BJ (cell line): ENCODE data around the gene MT1F. TPM values are rescaled to one million over a fixed set of nuclear protein-coding genes. Genes with fewer than 3 reads are reported as not detected.

Source experiments
- CTCF ChIA-PET: fragments of 350-600 bp; formaldehyde crosslinking; extraction: SDS; loops from one replicate; lab custom pipeline; 2021; ENCODE audit warnings: antibody characterized with exemption, inconsistent platforms; lab: Yijun Ruan, JAX
- POLR2A ChIA-PET: fragments of 300-600 bp; sonication (Branson Sonifier 250); formaldehyde crosslinking; extraction: SDS; loops from one replicate; lab custom pipeline; 2021; ENCODE audit warnings: antibody characterized with exemption; lab: Charles Lee
- DNase-seq: peaks from one replicate; pipeline ENCODE4 v3.0.0-alpha.2; 2011; ENCODE audit warnings: low read depth
- H3K27me3 ChIP-seq: 2 replicates; pipeline ENCODE4 v1.6.0; 2011; ENCODE audit warnings: low read length; ENCODE audit not compliant: control insufficient read depth, insufficient read depth
- H3K36me3 ChIP-seq: 2 replicates; pipeline ENCODE4 v1.5.1; 2011; ENCODE audit warnings: low read length; ENCODE audit not compliant: control insufficient read depth, insufficient read depth
- H3K4me3 ChIP-seq: 2 replicates; pipeline ENCODE4 v1.5.1; 2011; ENCODE audit warnings: low read depth, mild to moderate bottlenecking, control low read depth, low read length
- polyA plus RNA-seq: library from polyadenylated mRNA; depleted of rRNA; stranded (reverse); fragments of >200 nt; gene quantifications from 2 replicates; pipeline ENCODE4 v1.2.3, GENCODE V29; 2011
- TF ChIP-seq, protein P1 (sequence below): IDR thresholded peaks from 2 replicates; pipeline ENCODE4 v1.5.1; 2011; ENCODE audit warnings: low read depth, mild to moderate bottlenecking, control low read depth, inconsistent platforms, low read length, moderate library complexity; ENCODE audit not compliant: insufficient read depth

Gene MT1F
- polyA plus RNA-seq, 1 experiment, result 11.3 TPM

DNA sequence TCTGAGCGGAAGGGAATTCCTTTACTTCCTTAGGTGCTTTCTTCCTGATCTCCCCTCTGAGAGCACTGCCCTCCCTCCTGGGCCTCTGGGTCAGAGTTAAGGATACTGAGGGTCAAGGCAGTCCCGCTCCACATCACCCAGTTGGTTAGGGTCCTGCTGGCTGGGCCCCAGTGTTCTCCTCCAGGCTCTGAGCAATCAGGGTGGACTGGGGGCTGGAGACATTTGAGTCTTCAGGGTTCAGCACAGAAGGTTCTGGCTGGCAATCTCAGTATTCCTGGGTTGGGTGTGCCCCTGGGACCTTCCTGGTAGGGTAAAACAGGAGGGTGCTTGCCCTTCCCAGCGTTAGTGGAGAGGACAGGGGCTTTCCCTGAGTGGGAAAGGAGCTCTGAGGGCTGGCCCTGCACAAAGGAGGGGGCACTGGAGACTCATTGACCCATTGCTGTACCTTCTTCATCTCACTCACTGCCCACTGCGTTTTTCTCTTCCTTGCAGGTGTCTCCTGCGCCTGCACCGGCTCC is 24.9 kb upstream of the MT1F start:
- Histone ChIP-seq H3K4me3 (no peak overlapping the region), H3K36me3 (no peaks in the 10 kb centered on the region), H3K27me3 (peaks cover 38% of the 10 kb centered on the region)
- TF ChIP-seq, protein P1, sequence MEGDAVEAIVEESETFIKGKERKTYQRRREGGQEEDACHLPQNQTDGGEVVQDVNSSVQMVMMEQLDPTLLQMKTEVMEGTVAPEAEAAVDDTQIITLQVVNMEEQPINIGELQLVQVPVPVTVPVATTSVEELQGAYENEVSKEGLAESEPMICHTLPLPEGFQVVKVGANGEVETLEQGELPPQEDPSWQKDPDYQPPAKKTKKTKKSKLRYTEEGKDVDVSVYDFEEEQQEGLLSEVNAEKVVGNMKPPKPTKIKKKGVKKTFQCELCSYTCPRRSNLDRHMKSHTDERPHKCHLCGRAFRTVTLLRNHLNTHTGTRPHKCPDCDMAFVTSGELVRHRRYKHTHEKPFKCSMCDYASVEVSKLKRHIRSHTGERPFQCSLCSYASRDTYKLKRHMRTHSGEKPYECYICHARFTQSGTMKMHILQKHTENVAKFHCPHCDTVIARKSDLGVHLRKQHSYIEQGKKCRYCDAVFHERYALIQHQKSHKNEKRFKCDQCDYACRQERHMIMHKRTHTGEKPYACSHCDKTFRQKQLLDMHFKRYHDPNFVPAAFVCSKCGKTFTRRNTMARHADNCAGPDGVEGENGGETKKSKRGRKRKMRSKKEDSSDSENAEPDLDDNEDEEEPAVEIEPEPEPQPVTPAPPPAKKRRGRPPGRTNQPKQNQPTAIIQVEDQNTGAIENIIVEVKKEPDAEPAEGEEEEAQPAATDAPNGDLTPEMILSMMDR, result no peak
- ChIA-PET POLR2A (no interaction called here), CTCF (interaction anchor here (0.9 to 2.9 kb wide), 2 partner anchors 9 to 55 kb away, joined by 3 to 8 read pairs; no protein-coding TSS in a partner anchor)
- no peak for DNase-seq

DNA sequence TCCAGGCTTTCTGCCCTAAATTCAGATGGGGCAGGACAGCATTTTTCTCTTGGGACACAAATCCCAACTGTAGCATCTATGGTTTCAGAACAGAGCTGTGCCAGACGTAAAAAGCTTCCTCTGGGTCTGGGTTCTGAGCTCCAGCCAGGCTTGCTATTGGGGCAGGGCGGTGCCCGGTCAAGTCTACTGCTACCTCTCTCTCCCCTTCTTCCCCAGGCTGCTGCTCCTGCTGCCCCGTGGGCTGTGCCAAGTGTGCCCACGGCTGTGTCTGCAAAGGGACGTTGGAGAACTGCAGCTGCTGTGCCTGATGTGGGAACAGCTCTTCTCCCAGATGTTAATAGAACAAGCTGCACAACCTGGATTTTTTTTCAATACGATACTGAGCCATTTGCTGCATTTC is 24.2 kb upstream of the MT1F start:
- Histone ChIP-seq H3K4me3 (no peak overlapping the region), H3K27me3 (peaks cover 41% of the 10 kb centered on the region), H3K36me3 (no peaks in the 10 kb centered on the region)
- ChIA-PET POLR2A (no interaction called here), CTCF (interaction anchor here (0.5 to 1.3 kb wide), 2 partner anchors 69 to 95 kb away, joined by 3 to 5 read pairs; no protein-coding TSS in a partner anchor)
- TF ChIP-seq, protein P1, result no peak
- no peak for DNase-seq

DNA sequence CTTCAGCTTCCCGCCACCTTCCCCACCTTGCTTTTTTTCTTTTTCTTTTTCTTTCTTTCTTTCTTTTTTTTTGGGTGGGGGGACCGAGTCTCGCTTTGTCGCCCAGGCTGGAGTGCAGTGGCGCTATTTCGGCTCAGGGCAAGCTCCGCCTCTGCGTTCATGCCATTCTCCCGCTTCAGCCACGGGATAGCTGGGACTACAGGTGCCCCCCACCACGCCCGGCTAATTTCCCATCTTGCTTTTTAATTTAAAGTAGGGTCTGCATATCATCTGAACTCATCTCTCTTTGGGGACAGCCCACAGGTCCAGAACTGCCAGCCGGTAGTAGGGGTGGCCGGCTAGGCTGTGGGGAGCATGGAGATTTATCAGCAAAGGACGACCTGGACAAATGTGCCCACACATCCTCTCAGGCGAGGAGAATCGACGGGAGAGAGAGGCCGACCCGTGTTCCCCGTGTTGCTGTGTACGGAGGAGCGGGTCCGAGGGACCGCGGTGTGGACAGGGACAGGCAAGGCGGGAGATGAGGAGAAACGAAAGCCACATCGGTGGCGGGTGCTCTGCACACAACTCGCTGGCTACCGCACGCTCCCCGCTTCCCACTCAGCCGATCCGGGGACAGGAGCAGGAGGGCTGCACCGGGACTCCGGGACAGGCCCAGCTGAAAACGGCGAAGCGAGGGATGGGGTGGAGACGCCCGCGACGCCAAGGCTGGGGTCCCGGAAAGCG is 22.9 kb upstream of the MT1F start:
- POLR2A ChIA-PET, result no interaction called here
- TF ChIP-seq, protein P1, result no peak
- H3K27me3 ChIP-seq, result peaks cover 41% of the 10 kb centered on the region
- no peaks in the 10 kb centered on the region for H3K36me3 ChIP-seq
- DNase-seq, result no peak
- H3K4me3 ChIP-seq, result no peak overlapping the region
- CTCF ChIA-PET, result interaction anchor here (1.3 kb wide), 1 partner anchor 67 kb away, joined by 5 read pairs; no protein-coding TSS in a partner anchor

DNA sequence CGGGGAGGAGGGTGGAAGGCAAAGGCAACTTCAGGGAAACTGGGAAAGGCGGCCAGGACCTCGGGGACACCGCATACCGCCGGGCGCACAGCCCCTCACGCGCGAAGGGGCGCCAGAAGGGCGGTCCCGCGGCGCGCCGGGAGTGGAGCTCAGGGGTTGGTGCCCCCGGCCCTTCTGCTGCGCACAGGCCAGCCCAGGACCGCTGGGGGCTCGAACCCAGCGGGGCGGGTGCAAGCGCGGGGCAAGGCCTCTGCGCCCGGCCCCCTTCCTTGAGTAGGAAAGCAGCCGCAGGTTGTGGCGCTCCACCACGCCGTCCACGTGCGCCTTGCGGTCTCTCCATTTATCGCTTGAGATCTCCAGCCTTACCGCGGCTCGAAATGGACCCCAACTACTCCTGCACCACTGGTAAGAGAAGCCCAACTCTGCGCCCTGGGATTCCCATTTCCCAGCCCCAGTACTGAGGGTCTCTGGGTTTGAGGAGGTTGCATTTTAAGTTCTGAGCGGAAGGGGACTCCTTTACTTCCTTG is 22.3 kb upstream of the MT1F start:
- peaks cover 41% of the 10 kb centered on the region for H3K27me3 ChIP-seq
- ChIA-PET POLR2A (no interaction called here), CTCF (no interaction called here)
- TF ChIP-seq, protein P1, result no peak
- H3K36me3 ChIP-seq, result no peaks in the 10 kb centered on the region
- no peak overlapping the region for H3K4me3 ChIP-seq
- no peak for DNase-seq

DNA sequence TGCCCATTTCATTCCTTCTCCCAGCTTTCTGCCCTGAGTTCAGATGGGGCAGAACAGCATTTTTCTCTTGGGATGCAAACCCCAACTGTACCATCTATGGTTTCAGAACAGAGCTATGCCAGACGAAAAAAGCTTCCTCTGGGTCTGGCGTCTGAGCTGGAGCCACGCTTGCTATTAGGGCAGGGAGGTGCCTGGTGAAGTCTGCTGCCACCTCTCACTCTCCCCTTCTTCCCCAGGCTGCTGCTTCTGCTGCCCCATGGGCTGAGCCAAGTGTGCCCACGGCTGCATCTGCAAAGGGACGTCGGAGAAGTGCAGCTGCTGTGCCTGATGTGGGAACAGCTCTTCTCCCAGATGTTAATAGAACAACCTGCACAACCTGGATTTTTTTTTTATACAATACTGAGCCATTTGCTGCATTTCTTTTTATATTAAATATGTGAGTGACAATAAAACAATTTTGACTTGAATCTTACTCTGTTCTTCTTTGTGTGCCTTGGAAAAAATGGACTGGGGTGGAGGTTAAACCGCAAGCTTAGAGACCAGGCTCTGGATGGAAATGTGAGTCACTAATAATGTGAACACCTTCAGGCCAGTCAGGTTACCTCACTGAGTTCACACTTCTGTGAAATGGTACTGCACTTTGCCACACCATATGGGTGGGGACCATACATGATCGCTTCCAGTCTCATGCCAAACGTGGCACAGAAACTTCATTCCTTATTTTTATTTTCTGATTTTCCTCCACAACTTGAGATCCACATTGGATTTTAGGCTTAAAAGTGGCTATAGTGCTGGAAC is 20.9 kb upstream of the MT1F start:
- CTCF ChIA-PET, result no interaction called here
- Histone ChIP-seq H3K36me3 (no peaks in the 10 kb centered on the region), H3K27me3 (peaks cover 41% of the 10 kb centered on the region), H3K4me3 (no peak overlapping the region)
- TF ChIP-seq, protein P1, result no peak
- POLR2A ChIA-PET, result no interaction called here
- no peak for DNase-seq
